ENCODE measurements around the gene NARS2. TPM values are rescaled to one million over a fixed set of nuclear protein-coding genes. Genes with fewer than 3 reads are reported as not detected.

The NARS2 gene
- total RNA-seq, 1 donor from 2014 or later: 24.7 TPM

DNA sequence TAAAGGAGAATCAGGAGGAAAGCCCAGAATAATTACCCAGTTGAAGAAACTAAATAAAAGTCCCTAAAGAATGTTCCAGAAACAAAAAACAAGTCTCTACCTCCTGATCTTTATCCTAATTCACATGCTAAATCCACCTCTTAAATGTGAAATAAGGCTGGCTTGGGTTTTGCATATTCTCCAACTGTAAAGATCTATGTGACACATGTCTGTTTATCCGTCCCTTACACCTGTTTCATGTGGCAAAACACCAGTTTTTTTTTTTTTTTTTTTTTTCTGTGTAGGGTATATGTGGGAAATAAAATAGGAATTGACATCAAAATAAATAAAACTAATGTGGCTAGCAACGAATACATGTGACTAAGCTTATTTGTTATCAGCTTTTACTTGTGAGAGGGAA is 70.5 kb downstream of the NARS2 start:
- Mint-ChIP-seq H3K27ac (no peak overlapping the region), H3K4me3 (ENCODE audit: low read depth) (no peak overlapping the region), H3K9me3 (ENCODE audit: low read depth) (no peaks in the 10 kb centered on the region), H3K4me1 (ENCODE audit: low read depth) (peaks cover 10% of the 10 kb centered on the region), H3K27me3 (no peaks in the 10 kb centered on the region), H3K36me3 (ENCODE audit: insufficient read depth) (peaks cover 6% of the 10 kb centered on the region)
- no peak for TF ChIP-seq CTCF (IDR thresholded peaks at IDR 0.05; ENCODE audit: unreplicated experiment)
- no peak for DNase-seq (ENCODE audit: low spot score, unreplicated experiment)

- Mint-ChIP-seq H3K4me3 (ENCODE audit: low read depth) (no peak overlapping the region), H3K4me1 (ENCODE audit: low read depth) (peaks cover 10% of the 10 kb centered on the region), H3K9me3 (ENCODE audit: low read depth) (no peaks in the 10 kb centered on the region), H3K27me3 (no peaks in the 10 kb centered on the region), H3K27ac (no peak overlapping the region), H3K36me3 (ENCODE audit: insufficient read depth) (no peaks in the 10 kb centered on the region)
- DNase-seq (ENCODE audit: low spot score, unreplicated experiment): no peak
- no peak for TF ChIP-seq CTCF (IDR thresholded peaks at IDR 0.05; ENCODE audit: unreplicated experiment)
Measured at GRCh38 chr11:78499971-78500370, 74.7 kb downstream of the NARS2 start.

DNA sequence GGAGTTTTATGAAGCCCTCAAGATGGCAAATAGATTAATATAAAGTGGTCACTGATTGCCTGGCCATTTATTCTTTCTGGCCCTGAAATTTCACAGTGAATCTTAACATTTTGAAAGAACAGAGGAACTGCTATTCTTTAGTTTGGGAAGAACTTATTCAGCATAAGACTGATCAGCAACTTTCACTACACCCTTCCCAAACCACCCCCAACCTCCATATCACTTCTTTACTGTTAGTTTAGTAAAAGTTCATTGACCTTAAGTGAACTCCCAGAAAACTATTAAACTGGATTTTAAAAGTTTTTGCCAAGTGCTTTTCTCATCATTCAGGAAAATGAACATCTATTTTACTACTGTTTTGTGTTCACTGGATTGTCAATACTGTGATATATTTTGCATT is 77.4 kb downstream of the NARS2 start:
- H3K4me1 Mint-ChIP-seq (ENCODE audit: low read depth): peaks cover 10% of the 10 kb centered on the region
- no peak overlapping the region for H3K27ac Mint-ChIP-seq
- no peaks in the 10 kb centered on the region for H3K9me3 Mint-ChIP-seq (ENCODE audit: low read depth)
- TF ChIP-seq CTCF (IDR thresholded peaks at IDR 0.05; ENCODE audit: unreplicated experiment): no peak
- H3K4me3 Mint-ChIP-seq (ENCODE audit: low read depth): no peak overlapping the region
- no peaks in the 10 kb centered on the region for H3K27me3 Mint-ChIP-seq
- H3K36me3 Mint-ChIP-seq (ENCODE audit: insufficient read depth): no peaks in the 10 kb centered on the region
- DNase-seq (ENCODE audit: low spot score, unreplicated experiment): no peak

DNA sequence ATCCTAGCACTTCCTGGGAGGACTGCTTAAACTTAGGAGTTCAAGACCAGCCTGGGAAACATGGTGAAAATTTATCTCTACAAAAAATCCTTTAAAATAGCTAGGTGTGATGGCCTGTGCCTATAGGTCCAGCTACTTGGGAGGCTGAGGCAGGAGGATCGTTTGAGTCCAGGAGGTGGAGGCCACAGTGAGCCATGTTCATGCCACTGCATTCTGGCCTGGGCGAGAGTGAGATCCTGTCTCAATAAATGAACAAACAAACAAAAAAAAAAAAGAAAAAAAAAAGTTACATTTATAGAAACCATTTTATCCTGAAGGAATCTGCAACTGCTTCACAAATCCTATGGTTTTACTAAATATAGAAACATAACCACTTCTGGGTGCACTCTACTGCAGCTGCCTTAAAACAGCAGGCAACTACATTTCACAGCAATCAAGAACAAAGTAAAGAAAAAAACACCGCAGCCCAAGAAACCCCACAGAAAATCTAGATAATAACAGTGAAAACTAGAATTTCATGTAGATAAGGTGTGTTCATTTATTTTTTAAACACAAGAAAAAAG is 81.2 kb downstream of the NARS2 start:
- Mint-ChIP-seq H3K27ac (no peak overlapping the region), H3K36me3 (ENCODE audit: insufficient read depth) (peaks cover 3% of the 10 kb centered on the region), H3K4me1 (ENCODE audit: low read depth) (peaks cover 10% of the 10 kb centered on the region), H3K27me3 (no peaks in the 10 kb centered on the region), H3K9me3 (ENCODE audit: low read depth) (no peaks in the 10 kb centered on the region), H3K4me3 (ENCODE audit: low read depth) (no peak overlapping the region)
- DNase-seq (ENCODE audit: low spot score, unreplicated experiment): no peak
- no peak for TF ChIP-seq CTCF (IDR thresholded peaks at IDR 0.05; ENCODE audit: unreplicated experiment)

DNA sequence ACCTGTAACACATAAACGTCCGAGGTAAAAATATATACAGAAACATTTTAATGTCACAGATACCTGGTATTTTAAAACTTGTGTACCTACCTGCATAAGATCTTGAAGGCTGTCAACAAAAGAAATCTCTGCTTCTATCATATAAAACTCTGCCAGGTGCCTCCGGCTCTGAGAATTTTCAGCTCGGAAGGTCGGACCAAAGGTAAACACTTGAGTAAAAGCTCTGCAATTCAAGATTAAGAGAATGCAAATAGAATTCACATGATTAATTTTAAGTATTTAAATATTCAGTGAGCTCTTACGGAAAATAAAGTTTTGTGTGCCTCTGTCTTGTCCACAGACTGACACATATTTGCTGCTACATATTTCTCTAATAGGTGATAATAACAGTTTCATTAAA is 81.7 kb downstream of the NARS2 start:
- Mint-ChIP-seq H3K27me3 (no peaks in the 10 kb centered on the region), H3K36me3 (ENCODE audit: insufficient read depth) (peaks cover 5% of the 10 kb centered on the region), H3K9me3 (ENCODE audit: low read depth) (no peaks in the 10 kb centered on the region), H3K4me3 (ENCODE audit: low read depth) (no peak overlapping the region), H3K27ac (no peak overlapping the region), H3K4me1 (ENCODE audit: low read depth) (peaks cover 10% of the 10 kb centered on the region)
- no peak for DNase-seq (ENCODE audit: low spot score, unreplicated experiment)
- no peak for TF ChIP-seq CTCF (IDR thresholded peaks at IDR 0.05; ENCODE audit: unreplicated experiment)
